BE2C (cell line): ENCODE measurements around the gene CAMTA1.

Source experiments
- DNase-seq: peaks from one replicate; pipeline ENCODE4 v3.0.0-alpha.2; 2020
- H3K27me3 ChIP-seq: fragments of 250-450 bp; sonication (Bioruptor Pico); 2 replicates; pipeline ENCODE4 v1.5.1; 2020; ENCODE audit warnings: mild to moderate bottlenecking
- H3K36me3 ChIP-seq: fragments of 250-450 bp; sonication (Bioruptor Pico); 2 replicates; pipeline ENCODE4 v1.5.1; 2020; ENCODE audit warnings: mild to moderate bottlenecking
- H3K4me1 ChIP-seq: fragments of 250-450 bp; sonication (Bioruptor Pico); 2 replicates; pipeline ENCODE4 v1.5.1; 2020
- H3K4me3 ChIP-seq: 2 replicates; pipeline ENCODE4 v1.5.1; 2011; ENCODE audit warnings: low read depth, low read length
- H3K9me3 ChIP-seq: fragments of 250-450 bp; sonication (Bioruptor Pico); 2 replicates; pipeline ENCODE4 v1.5.1; 2020
- TF ChIP-seq, protein P1 (sequence below): IDR thresholded peaks from 2 replicates; pipeline ENCODE4 v1.5.1; 2012; ENCODE audit warnings: mild to moderate bottlenecking, low read depth, low read length

Gene CAMTA1

GRCh38 chr1:6988796-6989195, 203.5 kb downstream of the CAMTA1 start:
- H3K36me3 ChIP-seq: no peaks in the 10 kb centered on the region
- H3K4me3 ChIP-seq: no peak overlapping the region
- no peaks in the 10 kb centered on the region for H3K9me3 ChIP-seq
- no peak for DNase-seq
- no peaks in the 10 kb centered on the region for H3K27me3 ChIP-seq
- TF ChIP-seq, protein P1, sequence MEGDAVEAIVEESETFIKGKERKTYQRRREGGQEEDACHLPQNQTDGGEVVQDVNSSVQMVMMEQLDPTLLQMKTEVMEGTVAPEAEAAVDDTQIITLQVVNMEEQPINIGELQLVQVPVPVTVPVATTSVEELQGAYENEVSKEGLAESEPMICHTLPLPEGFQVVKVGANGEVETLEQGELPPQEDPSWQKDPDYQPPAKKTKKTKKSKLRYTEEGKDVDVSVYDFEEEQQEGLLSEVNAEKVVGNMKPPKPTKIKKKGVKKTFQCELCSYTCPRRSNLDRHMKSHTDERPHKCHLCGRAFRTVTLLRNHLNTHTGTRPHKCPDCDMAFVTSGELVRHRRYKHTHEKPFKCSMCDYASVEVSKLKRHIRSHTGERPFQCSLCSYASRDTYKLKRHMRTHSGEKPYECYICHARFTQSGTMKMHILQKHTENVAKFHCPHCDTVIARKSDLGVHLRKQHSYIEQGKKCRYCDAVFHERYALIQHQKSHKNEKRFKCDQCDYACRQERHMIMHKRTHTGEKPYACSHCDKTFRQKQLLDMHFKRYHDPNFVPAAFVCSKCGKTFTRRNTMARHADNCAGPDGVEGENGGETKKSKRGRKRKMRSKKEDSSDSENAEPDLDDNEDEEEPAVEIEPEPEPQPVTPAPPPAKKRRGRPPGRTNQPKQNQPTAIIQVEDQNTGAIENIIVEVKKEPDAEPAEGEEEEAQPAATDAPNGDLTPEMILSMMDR: no peak
- H3K4me1 ChIP-seq: no peaks in the 10 kb centered on the region

DNA sequence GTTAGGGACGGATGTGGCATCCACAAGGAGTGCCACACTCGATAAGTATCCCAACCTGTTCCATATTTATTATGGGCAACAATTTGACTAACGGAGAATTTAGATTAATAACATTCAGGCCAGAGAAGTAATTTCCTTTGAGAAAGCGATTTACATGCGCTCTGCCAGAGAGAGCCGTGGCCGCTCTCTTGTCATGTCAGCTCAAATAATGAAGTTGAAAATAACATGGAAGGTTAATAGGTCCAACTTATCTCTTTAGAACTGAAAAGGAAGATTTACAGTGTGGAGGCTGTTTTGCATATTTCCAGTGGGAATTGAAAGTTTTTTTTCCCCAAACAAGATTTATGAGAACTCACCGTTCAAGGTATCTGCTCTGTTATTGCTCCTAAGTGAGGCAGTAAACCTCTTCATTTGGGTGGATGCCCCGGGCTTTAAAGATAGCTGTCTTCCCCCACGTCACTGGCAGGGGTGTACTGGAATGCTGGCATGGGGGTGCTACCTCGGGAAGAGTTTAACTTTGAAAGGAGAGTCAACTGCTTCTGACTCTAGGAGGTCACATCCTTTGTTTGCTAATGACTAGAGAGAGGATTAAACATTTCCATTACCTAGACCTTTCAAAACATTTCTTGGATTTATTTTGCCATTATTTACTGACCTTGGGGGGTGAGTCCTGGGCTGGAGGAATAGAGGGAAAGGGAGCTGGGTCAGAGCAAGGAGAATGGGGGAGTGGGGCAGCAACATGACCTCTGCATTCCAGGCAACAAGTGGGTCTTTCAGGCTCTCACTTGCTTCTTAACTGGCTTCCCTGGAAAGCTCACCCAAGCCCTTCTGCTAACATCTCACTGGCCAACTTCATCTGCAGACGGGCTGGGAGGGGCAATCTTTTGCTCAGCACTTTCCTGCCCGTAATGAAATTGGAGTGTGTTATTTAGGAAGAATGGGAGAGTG, 204.2 kb downstream of the CAMTA1 start:
- TF ChIP-seq, protein P1: no peak
- Histone ChIP-seq H3K9me3 (no peaks in the 10 kb centered on the region), H3K27me3 (no peaks in the 10 kb centered on the region), H3K4me1 (no peaks in the 10 kb centered on the region), H3K4me3 (no peak overlapping the region), H3K36me3 (no peaks in the 10 kb centered on the region)
- no peak for DNase-seq

DNA sequence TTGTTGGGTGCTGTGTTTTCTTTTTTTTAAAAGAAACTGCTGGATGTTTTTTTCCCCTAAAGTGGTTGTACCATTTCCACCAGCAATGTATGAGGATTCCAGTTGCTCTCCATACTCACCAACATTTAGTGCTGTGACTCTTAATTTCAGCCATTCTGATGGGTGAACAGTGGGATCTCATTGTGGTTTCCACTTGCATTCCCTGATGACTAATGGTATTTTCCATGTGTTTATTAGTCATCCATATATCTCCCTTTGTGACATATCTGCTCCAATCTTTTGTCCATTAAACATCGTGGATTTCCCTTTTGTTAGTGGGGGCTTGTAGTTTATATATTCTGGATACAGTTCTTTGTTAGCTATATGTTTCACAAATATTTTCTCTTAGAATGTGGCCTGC, 206.0 kb downstream of the CAMTA1 start:
- no peaks in the 10 kb centered on the region for H3K9me3 ChIP-seq
- no peak for DNase-seq
- no peak overlapping the region for H3K4me3 ChIP-seq
- H3K4me1 ChIP-seq: no peaks in the 10 kb centered on the region
- no peaks in the 10 kb centered on the region for H3K27me3 ChIP-seq
- TF ChIP-seq, protein P1: no peak
- H3K36me3 ChIP-seq: no peaks in the 10 kb centered on the region

DNA sequence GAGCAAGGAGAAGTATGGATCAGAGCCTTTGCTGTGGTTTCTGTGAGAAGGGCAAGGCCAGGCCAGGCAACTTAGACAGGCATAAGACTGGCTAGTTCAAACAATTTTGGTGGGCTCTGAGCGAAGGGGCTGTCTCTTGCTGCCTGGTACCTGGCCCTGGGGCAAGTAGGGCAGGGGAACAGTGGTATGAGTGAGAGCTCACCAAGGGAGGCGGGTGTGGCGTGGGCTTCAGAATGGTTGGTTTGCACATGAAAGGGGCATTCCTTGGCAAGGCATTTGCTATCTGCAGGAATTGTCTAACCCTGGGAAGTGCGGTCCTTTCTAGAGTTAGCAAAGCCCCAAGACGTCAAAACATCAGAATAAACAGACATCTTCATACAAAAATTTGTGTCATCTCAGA, 210.5 kb downstream of the CAMTA1 start:
- no peaks in the 10 kb centered on the region for H3K4me1 ChIP-seq
- H3K4me3 ChIP-seq: no peak overlapping the region
- H3K36me3 ChIP-seq: no peaks in the 10 kb centered on the region
- DNase-seq: no peak
- no peaks in the 10 kb centered on the region for H3K27me3 ChIP-seq
- H3K9me3 ChIP-seq: no peaks in the 10 kb centered on the region
- TF ChIP-seq, protein P1: no peak

GRCh38 chr1:6996371-6996770, 211.1 kb downstream of the CAMTA1 start:
- no peak for DNase-seq
- Histone ChIP-seq H3K36me3 (no peaks in the 10 kb centered on the region), H3K4me3 (no peak overlapping the region), H3K4me1 (no peaks in the 10 kb centered on the region), H3K27me3 (no peaks in the 10 kb centered on the region), H3K9me3 (no peaks in the 10 kb centered on the region)
- TF ChIP-seq, protein P1: no peak

DNA sequence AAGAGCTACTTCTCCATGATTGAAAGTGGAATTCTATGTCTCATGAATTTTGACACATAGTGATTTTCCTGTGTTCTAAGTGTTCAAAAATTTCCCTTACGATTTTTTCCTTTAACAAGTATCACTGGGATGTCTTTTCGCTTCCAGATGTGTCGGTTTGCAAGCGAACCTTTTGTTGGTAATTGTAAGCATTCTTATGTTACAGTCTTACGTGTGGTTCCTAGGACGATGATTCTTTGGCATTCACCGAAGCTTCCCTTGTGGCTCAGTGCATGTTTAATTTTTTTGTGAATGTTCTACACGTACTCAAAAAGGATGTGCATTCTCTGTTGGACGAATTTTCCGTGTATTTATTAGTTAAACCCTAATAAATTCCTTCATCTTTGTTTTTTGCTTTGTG, 211.6 kb downstream of the CAMTA1 start:
- Histone ChIP-seq H3K4me1 (no peaks in the 10 kb centered on the region), H3K27me3 (no peaks in the 10 kb centered on the region), H3K36me3 (no peaks in the 10 kb centered on the region), H3K4me3 (no peak overlapping the region), H3K9me3 (no peaks in the 10 kb centered on the region)
- no peak for DNase-seq
- TF ChIP-seq, protein P1: no peak
